ENCODE measurements around the gene CAPN8.
"Not testable (repeated sequence)": the region's sequence is repeated elsewhere in the genome, so short reads cannot be mapped to it uniquely, and the experiment has no call there.

The CAPN8 gene

GRCh38 chr1:223525957-223526356 lies 139.5 kb downstream of the CAPN8 start:
- DNase-seq (ENCODE audit: low read depth): no peak

DNA sequence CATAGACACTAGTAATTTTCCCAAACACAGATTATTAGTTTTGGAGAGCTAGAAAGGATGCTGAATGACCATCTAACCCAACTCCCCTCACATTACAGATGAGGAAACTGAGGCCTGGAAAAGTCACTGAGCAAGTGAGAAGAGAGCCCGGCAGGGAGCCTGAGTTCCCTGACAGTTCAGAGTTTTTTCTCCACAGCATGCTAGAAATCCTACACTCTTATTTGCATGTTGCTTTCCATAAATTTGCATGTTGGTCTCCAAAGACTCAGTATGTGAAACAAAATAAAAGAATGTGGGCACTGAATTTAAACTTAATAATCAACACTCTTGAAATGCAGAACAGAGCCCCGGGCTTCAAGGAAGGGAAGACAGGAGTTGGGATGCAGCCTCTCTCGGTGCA lies 140.0 kb downstream of the CAPN8 start:
- DNase-seq (ENCODE audit: low read depth): no peak

- DNase-seq (ENCODE audit: low read depth): no peak
These were observed 140.5 kb downstream of the CAPN8 start for GRCh38 chr1:223524930-223525451.

- no peak for DNase-seq (ENCODE audit: low read depth)
These were observed 144.4 kb downstream of the CAPN8 start for GRCh38 chr1:223521150-223521549.

GRCh38 chr1:223520200-223520599 lies 145.3 kb downstream of the CAPN8 start:
- DNase-seq (ENCODE audit: low read depth): no peak

GRCh38 chr1:223519116-223519515 lies 146.4 kb downstream of the CAPN8 start:
- no peak for DNase-seq (ENCODE audit: low read depth)

DNA sequence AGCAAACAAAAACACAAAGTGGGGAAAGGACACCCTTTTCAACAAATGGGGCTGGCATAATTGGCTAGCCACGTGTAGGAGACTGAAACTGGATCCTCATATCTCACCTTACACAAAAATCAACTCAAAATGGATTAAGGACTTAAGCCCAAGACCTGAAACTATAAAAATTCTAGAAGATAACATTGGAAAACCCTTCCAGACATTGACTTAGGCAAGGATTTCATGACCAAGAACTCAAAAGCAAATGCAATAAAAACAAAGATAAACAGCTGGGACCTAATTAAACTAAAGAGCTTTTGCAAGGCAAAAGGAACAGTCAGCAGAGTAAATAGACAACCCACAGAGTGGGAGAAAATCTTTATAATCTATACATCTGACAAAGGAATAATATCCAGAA lies 146.9 kb downstream of the CAPN8 start:
- DNase-seq (ENCODE audit: low read depth): not testable (repeated sequence)

DNA sequence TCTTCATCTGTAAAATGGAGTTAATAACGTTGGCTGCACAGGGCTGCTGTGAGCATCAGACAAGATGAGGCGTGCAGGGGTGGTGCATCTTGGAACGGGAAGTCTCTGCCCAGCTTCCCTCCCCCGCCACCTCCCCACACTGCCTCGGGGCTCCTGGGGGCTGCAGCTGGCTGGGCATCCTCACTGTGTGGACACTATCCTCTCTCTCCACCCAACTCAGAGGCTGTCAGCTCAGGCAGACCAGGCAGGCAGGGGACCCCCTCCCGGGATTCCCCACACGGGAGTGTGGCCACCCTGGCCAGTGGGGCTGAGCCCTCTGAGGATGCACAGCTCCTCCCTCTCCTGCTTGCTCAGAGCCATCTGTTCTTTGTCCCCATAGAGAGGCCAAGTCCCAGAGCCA lies 149.6 kb downstream of the CAPN8 start:
- DNase-seq (ENCODE audit: low read depth): no peak

DNA sequence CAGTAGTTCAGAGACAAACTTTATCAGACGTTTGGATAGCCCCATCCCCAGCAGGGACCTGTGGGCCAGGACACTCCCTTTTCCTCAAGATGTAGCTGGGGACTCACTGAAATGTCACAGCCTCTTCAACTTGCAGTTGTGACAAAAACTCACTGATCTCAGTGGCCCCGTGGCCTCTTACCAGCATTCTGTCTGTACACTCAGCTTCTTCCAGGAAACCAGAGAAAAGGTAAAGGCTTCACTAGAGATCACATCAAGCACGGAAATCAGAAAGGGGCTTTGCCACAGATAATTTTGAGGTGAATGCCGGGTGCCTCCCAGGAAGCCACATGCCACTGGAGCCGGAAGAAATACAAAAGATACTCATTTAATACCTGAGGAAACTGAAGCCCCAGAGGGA lies 150.1 kb downstream of the CAPN8 start:
- DNase-seq (ENCODE audit: low read depth): no peak

- no peak for DNase-seq (ENCODE audit: low read depth)
These were observed 150.9 kb downstream of the CAPN8 start for GRCh38 chr1:223514644-223515043.

DNA sequence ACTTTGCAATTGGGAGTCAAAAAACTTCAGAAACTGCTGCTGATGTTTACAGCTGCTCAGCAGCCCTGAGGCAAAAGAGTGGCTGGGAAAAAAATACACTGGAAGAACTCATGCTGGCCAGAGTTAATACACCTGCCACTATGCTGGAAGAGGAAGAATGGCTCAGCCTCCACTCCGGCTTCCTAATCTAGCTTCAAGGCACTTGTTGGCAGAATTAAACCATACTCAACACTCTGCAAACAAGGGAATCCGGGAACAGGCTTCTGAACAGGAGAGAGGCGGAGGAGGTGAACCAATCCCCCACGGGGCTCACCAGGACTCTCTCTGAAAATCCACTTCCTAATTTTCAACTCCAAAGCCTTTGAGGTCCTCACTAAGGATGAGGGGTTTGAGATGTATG lies 152.2 kb downstream of the CAPN8 start:
- DNase-seq (ENCODE audit: low read depth): no peak

GRCh38 chr1:223512057-223512456 lies 153.4 kb downstream of the CAPN8 start:
- DNase-seq (ENCODE audit: low read depth): no peak

- no peak for DNase-seq (ENCODE audit: low read depth)
These were observed 156.7 kb downstream of the CAPN8 start for GRCh38 chr1:223508796-223509195.

- peak; percentile 89 for DNase-seq (ENCODE audit: low read depth)
These were observed 160.8 kb downstream of the CAPN8 start for GRCh38 chr1:223504741-223505140.

GRCh38 chr1:223503348-223503747 lies 162.2 kb downstream of the CAPN8 start:
- no peak for DNase-seq (ENCODE audit: low read depth)

- DNase-seq (ENCODE audit: low read depth): peak; percentile 78
These were observed 164.7 kb downstream of the CAPN8 start for GRCh38 chr1:223500560-223501425.

GRCh38 chr1:223496883-223497282 lies 168.6 kb downstream of the CAPN8 start:
- no peak for DNase-seq (ENCODE audit: low read depth)

DNA sequence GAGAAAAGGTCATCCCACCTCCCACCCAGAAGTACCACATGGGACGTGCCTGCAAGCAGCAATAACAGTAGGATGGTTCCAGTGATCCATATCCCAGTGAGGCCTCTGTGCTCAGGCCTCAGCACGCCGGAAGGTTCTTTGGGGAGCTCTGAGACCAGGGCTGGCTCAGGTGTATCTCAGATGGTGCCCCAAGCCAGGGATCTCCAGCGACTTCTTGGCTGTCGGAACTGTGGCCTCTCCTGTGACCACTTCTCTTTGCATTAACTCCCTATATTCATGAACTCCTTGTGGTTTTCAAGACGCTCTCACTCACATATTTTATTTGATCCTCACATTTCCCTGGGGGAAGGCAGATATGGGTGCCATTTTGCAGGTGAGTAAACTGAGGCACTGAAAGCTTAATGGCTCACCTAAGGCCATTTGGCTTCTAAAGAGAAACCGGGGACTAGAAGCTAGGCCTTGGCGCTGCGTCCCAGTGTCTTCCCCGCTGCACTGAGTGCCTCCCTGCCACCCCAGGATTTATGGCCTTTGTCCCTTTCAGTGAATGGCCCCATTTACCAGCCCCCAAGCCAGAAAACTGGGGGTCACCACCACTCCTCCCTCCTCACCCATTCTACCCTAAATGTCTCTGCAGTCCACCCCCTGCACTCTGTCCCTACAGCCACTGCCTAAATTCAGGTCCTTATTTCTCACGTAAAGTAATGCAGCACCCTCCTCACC lies 170.4 kb downstream of the CAPN8 start:
- DNase-seq (ENCODE audit: low read depth): no peak

GRCh38 chr1:223492044-223492443 lies 173.5 kb downstream of the CAPN8 start:
- DNase-seq (ENCODE audit: low read depth): no peak
